Fibroblast of pulmonary artery (primary cell): Measurements from ENCODE around the gene GPAM.
"Not testable (repeated sequence)": the region's sequence is repeated elsewhere in the genome, so short reads cannot be mapped to it uniquely, and the experiment has no call there.

Experiments
- DNase-seq: peaks from one replicate; pipeline ENCODE4 v3.0.0-alpha.2; 2010; ENCODE audit warnings: low read depth
- H3K4me3 ChIP-seq: replicated peaks from 2 replicates; pipeline ENCODE4 v1.5.1; 2011; ENCODE audit warnings: low read depth, mild to moderate bottlenecking, control low read depth, low read length, moderate library complexity
- CTCF ChIP-seq: IDR thresholded peaks from 2 replicates; pipeline ENCODE4 v1.5.1; 2011; ENCODE audit warnings: mild to moderate bottlenecking, control low read depth, low read length, inconsistent platforms; ENCODE audit errors: missing control alignments

Gene GPAM

DNA sequence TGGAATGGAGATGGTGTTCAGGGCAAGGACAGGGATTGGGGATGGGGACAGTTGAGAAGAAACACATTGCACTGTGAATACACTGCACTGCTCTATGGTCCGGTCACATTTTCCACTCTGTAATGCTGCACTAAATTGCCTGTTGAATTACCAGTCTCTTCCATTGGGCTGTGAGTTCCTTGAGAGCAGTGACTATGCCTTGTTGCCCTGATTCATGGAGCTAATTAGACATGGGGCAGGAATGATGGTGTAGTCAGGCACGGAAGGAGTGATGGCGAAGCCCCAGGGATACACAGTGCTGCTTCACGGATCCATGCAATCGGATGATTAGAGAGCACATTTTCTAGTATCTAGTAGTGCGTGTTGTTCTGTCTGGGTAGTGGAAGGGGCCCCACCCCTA lies 25.4 kb upstream of the GPAM start:
- H3K4me3 ChIP-seq = no peak overlapping the region
- TF ChIP-seq CTCF = no peak
- no peak for DNase-seq

DNA sequence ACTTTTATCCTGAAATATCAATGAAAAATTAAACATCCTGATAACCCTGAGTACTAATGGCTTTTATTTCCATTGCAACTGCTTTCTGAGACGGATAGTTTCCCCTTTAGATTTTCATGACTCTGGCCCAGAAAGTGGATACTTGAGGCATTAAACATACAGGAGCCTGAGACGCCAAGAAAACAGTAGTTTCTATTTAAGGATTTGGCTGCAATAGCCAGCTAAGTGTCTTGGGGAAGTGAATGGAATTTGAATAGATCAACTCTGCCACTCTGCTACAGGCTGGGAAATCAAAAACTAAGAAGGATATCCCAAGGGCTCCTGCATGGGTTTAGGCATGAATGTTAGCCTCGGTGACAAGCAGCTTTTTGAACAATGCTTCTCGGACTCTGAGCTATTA lies 24.7 kb upstream of the GPAM start:
- DNase-seq = no peak
- no peak overlapping the region for H3K4me3 ChIP-seq
- TF ChIP-seq CTCF = no peak

DNA sequence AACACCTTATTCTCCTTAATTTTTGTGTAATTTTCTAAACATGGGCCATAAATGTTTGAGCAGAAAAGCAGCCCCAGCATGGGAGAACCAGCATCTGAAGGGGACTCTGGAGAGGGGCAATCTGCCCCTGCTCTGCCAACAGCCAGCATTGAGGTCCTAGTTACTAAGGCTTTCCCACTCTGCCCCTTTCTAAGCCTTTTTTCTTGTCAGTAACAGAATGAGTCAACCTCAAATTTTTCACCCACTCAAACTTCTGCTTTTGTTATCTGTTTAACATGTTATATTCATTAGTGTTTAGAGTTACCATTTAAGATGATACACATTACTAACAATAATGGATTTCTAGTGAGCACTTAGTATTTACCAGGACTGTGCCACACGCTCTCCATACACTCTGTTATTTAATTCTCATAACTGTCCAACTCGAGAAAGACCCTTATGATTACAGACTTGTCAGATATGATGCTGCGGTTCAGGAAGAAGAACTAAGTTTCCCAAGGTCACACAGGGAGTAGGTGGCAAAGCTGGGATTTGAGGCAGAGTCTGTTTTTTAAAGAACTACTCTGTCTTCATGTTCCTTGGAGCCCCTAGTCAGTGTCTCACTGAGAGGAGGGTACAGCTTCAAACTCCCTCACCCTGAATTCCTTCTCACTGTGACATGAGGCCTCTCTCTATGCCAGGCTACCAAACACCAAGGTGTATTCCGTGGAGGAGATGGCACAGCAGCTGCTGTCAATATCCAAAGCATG lies 19.9 kb upstream of the GPAM start:
- no peak for DNase-seq
- TF ChIP-seq CTCF = no peak
- no peak overlapping the region for H3K4me3 ChIP-seq

DNA sequence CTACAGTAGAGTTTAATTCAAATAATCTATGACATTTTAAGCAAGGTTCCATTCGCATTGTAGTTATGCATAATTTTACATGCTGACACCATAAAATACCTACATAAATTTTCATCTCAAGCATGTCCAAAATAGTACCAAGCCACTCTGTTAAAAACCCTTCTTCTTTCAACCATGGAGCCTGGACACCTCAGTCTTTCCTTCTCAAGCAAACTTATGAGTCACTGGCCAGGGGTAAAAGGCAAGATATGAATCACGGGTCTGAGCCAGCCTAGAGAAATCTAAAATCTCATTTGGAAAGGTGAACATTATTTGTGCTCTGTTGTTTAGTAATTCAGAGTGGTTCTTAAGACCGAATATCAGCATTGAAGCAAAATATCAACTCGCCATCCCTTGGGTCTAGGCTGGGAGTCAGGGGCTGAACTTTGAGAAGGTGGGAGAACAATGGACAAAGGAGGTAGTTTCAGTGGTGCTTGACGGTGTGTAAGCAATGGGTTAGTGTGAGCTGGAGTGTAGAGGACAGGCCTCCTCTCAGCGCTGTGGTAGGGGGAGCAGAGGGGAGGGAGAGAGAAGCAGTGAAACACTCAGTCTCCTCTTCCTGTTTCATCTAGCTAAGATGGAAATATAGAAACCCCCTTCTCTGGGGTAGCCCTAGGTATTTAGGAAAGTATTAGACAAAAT lies 19.1 kb upstream of the GPAM start:
- TF ChIP-seq CTCF = no peak
- no peak overlapping the region for H3K4me3 ChIP-seq
- no peak for DNase-seq

DNA sequence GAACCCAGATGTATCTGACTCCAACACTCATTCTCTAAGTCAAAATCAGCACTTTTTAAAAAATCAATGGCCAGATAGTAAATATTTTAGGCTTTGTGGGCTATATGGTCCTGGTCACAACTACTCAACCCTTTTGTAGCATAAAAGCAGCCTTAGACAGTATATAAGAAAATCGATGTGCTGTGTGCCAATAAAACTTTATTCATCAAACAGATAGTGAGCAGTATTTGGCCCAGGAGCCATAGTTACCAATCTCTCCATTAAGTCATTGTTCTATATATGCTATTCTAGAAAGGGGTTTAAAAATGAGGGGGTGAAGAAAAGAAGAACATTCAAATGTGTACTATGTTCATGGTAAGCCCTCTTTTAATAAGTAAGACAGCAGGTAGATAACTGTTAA lies 18.5 kb upstream of the GPAM start:
- no peak for TF ChIP-seq CTCF

GRCh38 chr10:112201334-112201733 lies 17.8 kb upstream of the GPAM start:
- H3K4me3 ChIP-seq = no peak overlapping the region
- no peak for TF ChIP-seq CTCF
- no peak for DNase-seq

More for the DNA sequence above, 18.5 kb upstream of the GPAM start:
- H3K4me3 ChIP-seq = no peak overlapping the region
- DNase-seq = no peak

DNA sequence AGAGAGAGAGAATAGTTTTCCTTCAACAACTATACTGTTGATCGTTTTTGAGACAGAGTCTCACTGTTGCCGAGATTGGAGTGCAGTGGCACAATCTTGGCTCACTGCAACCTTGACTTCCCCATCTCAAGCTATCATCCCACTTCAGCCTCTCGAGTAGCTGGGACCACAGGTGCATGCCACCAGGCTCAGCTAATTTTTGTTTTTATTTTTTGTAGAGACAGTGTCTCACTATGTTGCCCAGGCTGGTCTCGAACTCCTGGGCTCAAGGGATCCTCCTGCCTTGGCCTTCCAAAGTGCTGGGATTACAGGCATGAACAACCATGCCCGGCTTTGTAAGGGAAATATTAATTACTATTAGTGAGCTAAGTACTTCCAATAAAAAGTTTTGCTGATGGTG lies 16.7 kb upstream of the GPAM start:
- H3K4me3 ChIP-seq, DNase-seq: not testable (repeated sequence)

DNA sequence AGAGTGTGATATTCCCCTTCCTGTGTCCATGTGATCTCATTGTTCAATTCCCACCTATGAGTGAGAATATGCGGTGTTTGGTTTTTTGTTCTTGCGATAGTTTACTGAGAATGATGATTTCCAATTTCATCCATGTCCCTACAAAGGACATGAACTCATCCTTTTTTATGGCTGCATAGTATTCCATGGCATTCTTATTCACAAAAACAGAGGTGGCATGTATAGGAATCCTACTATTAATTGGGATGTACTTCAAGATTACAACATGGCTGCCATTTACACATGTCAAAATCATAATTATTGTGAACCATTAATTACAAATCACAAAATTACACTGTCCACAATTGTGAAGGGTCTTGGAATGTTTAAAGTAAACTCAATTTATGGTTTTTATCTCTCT lies 14.1 kb upstream of the GPAM start:
- not testable (repeated sequence) for DNase-seq, H3K4me3 ChIP-seq
